ENCODE data around the gene AGER. TPM values are rescaled to one million over a fixed set of nuclear protein-coding genes. Genes with fewer than 3 reads are reported as not detected.
A peak's percentile ranks its signal among the peaks of the same experiment; 100 is the strongest.

AGER gene
- total and polyA plus RNA-seq, 2 experiments from 2014 or later = 4.8 to 13.5 TPM

DNA sequence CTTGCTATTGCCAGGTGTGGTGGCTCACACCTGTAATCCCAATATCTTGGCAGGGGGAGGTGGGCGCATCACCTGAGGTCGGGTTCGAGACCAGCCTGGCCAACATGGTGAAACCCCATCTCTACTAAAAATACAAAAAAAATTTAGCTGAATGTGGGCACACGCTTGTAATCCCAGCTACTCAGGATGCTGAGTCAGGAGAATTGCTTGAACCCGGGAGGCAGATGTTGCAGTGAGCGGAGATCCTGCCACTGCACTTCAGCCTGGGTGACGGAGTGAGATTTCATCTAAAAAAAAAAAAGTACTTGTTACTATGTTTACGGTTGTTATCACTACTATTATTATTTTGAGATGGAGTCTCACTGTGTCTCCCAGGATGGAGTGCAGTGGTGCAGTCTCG is 27.2 kb downstream of the AGER start:
- TF ChIP-seq, protein P1, sequence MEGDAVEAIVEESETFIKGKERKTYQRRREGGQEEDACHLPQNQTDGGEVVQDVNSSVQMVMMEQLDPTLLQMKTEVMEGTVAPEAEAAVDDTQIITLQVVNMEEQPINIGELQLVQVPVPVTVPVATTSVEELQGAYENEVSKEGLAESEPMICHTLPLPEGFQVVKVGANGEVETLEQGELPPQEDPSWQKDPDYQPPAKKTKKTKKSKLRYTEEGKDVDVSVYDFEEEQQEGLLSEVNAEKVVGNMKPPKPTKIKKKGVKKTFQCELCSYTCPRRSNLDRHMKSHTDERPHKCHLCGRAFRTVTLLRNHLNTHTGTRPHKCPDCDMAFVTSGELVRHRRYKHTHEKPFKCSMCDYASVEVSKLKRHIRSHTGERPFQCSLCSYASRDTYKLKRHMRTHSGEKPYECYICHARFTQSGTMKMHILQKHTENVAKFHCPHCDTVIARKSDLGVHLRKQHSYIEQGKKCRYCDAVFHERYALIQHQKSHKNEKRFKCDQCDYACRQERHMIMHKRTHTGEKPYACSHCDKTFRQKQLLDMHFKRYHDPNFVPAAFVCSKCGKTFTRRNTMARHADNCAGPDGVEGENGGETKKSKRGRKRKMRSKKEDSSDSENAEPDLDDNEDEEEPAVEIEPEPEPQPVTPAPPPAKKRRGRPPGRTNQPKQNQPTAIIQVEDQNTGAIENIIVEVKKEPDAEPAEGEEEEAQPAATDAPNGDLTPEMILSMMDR (IDR thresholded peaks at IDR 0.05; ENCODE audit: low read depth, low read length) = no peak
- Histone ChIP-seq H3K27me3 (no peaks in the 10 kb centered on the region), H3K36me3 (peaks cover 21% of the 10 kb centered on the region), H3K4me1 (ENCODE audit: low read depth) (peaks cover 17% of the 10 kb centered on the region), H3K27ac (no peak overlapping the region), H3K9me3 (ENCODE audit: low read depth) (no peaks in the 10 kb centered on the region), H3K4me3 (no peak overlapping the region)
- no peak for DNase-seq (ENCODE audit: low read depth in 1 of 2, low spot score in 1 of 2)

DNA sequence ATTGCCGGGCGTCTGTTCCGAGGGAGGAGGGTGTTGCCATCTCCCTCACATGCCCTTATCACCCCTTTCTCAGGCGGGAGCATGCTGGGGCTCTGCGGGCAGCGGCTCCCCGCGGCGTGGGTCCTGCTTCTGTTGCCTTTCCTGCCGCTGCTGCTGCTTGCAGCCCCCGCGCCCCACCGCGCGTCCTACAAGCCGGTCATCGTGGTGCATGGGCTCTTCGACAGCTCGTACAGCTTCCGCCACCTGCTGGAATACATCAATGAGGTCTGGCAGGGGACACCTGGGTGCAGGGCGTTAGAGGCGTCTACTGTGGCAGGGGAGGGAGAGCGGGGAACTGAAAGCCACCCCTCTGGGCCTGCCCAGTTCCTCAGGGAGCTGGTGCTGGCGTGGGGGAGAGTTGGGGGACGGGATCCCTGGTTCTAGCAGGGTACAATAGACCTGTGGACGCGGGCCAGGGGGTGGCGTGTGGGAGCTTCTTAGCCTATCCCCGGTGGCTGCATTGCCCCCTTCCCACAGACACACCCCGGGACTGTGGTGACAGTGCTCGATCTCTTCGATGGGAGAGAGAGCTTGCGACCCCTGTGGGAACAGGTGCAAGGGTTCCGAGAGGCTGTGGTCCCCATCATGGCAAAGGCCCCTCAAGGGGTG is 29.4 kb downstream of the AGER start:
- H3K4me1 ChIP-seq (ENCODE audit: low read depth) = peaks cover 18% of the 10 kb centered on the region
- H3K27ac ChIP-seq = peak overlapping the region; percentile 91
- TF ChIP-seq, protein P1 (IDR thresholded peaks at IDR 0.05; ENCODE audit: low read depth, low read length) = peak; percentile 53
- H3K4me3 ChIP-seq = peak overlapping the region; percentile 63
- peak; percentile 74 to 84 for DNase-seq (ENCODE audit: low read depth in 1 of 2, low spot score in 1 of 2)
- peaks cover 21% of the 10 kb centered on the region for H3K36me3 ChIP-seq
- no peaks in the 10 kb centered on the region for H3K9me3 ChIP-seq (ENCODE audit: low read depth)
- H3K27me3 ChIP-seq = peaks cover 18% of the 10 kb centered on the region

DNA sequence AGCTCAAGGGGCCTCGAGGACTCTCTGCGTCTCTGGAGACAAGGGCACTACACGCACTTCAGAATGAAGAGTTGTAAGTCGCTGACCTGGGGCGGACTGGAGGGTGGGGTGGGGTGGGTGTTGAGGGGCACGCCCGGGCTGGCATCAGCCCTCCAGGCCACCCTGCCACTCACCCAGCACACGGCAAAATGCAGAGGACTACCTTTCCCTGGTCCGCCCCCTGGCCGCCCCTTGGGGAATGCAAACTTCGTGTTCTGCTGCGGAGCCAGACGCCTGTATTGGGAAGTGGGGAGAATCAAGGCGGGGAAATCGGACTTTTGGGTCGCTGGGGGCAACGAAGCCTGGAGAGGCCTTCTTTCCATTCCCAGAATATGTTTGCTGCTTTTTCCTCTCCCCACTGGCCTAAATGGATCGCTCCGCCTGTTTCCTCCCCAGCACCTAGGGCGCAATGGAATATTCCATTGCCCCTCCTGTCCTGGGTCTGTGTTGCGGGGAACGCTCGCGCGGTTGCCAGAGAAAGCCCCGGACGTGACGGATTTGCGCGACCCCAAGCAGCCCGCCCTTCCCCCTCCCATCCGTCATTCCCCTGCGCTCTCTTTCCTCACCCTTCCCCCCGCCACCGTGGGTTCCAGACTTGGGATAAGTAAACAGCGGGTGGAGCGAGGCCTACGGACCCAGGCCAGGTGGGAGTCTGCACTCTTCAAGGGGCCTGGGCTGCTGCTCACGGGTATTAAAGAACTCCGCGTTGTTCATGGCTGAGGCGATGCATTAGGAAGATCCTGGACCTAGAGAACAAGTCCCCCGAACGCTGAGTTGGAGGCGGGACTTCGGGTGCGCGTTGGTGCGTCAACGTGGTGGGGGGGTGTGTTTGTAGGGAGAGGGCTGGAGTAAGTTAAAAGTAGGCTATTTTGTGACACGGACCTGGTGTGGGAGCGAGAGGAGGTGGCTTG is 30.2 kb downstream of the AGER start, which contains the start of gene PPT2:
TSS of gene PPT2 (plus strand) at position 578 of the 950 bp plus-strand sequence. CDS start 454 bp downstream, outside the sequence.
- no peaks in the 10 kb centered on the region for H3K9me3 ChIP-seq (ENCODE audit: low read depth)
- DNase-seq (ENCODE audit: low read depth in 1 of 2, low spot score in 1 of 2) = peak; percentile 95 to 97
- peak within 1 kb of the TSS; percentile 91 for H3K27ac ChIP-seq
- H3K36me3 ChIP-seq = peaks cover 21% of the 10 kb centered on the region
- TF ChIP-seq, protein P1 (IDR thresholded peaks at IDR 0.05; ENCODE audit: low read depth, low read length) = peak; percentile 28
- H3K4me1 ChIP-seq (ENCODE audit: low read depth) = peaks cover 18% of the 10 kb centered on the region
- H3K27me3 ChIP-seq = peaks cover 26% of the 10 kb centered on the region
- peak within 1 kb of the TSS; percentile 63 for H3K4me3 ChIP-seq

DNA sequence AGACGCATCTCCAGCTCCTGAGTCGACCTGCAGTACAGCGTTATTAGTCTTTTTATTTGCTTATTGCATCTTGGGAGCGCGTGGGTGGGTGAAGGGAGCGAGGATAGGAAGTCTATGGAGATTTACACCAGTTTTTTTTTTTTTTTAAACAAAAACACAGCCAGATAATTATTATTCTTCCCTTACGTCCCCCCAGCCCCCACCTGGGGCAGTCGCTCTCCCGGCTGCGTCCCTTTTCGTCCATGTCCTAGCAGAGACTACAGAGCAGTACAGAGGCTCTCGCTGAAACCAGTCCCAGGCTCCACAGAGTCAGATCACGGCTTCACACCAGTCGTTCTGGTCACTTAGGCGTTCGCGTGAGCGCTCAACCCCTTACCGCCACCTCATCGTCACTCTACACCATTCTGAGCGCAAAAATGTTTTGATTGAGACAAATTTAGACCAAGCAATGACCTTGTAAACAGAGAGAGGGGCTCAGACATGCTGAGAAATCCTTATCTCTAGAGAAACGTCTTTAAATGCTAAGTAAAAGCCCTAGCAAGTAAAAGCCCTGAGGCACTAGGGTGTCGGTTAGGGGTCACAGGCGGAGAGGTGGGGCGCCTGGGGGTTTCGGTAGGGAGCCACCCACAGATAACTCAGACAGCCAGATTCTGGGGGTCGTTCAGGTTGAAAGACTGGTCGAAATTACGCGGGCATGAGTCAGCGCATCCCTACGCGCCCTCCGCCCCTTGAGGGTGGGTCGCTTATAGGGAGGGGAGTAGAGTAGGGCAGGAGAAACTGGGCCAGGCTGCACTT is 31.1 kb downstream of the AGER start:
- Histone ChIP-seq H3K27me3 (peaks cover 30% of the 10 kb centered on the region), H3K36me3 (peaks cover 14% of the 10 kb centered on the region), H3K4me3 (peak overlapping the region; percentile 63), H3K4me1 (ENCODE audit: low read depth) (peaks cover 18% of the 10 kb centered on the region), H3K9me3 (ENCODE audit: low read depth) (no peaks in the 10 kb centered on the region), H3K27ac (peak overlapping the region; percentile 91)
- TF ChIP-seq, protein P1 (IDR thresholded peaks at IDR 0.05; ENCODE audit: low read depth, low read length) = no peak
- DNase-seq (ENCODE audit: low read depth in 1 of 2, low spot score in 1 of 2) = peak; percentile 31 to 47

Data from cardiac muscle cell (in vitro differentiated cells and primary cell).